Left kidney (tissue), 8 donors: ENCODE data around the gene ZSCAN31. TPM values are rescaled to one million over a fixed set of nuclear protein-coding genes. Genes with fewer than 3 reads are reported as not detected.
"Not testable (repeated sequence)": the region's sequence is repeated elsewhere in the genome, so short reads cannot be mapped to it uniquely, and the experiment has no call there.

ENCODE experiments used
- DNase-seq: peaks from one replicate; pipeline ENCODE4 v3.0.0-alpha.2; 2013
- long read RNA-seq, 8 donors: transcript quantifications; one replicate each; lab custom pipeline, GENCODE V29; 2026
- polyA plus RNA-seq: library from polyadenylated mRNA; unstranded; fragments of 120-200 nt; gene quantifications from one replicate; pipeline ENCODE4 v1.2.1, GENCODE V29; 2013; ENCODE audit not compliant: insufficient read length

The ZSCAN31 gene
- 12.0 TPM for polyA plus RNA-seq
- long read RNA-seq, donor 1, partial matches to known transcripts = 0 of 3 reads
- long read RNA-seq, donor 1, other reads (novel, unspliced or antisense) = 0 of 3 reads
- long read RNA-seq, donor 2, partial matches to known transcripts = 9 of 10 reads
- long read RNA-seq, donor 2, other reads (novel, unspliced or antisense) = 0 of 10 reads
- long read RNA-seq, donor 3 = 0 reads
- long read RNA-seq, donor 4 = 0 reads
- long read RNA-seq, donor 5, partial matches to known transcripts = 0 of 4 reads
- long read RNA-seq, donor 5, other reads (novel, unspliced or antisense) = 0 of 4 reads
- long read RNA-seq, donor 6, partial matches to known transcripts = 7 of 8 reads
- long read RNA-seq, donor 6, other reads (novel, unspliced or antisense) = 0 of 8 reads
- long read RNA-seq, donor 7, partial matches to known transcripts = 0 of 2 reads
- long read RNA-seq, donor 7, other reads (novel, unspliced or antisense) = 0 of 2 reads
- long read RNA-seq, donor 8 = 0 reads

- DNase-seq = peak; percentile 99
Observed at GRCh38 chr6:28335564-28336283, at the start of gene ZSCAN31. TSS of gene ZSCAN31 (minus strand) at chr6:28336148. CDS start at chr6:28329683, 6,465 bp downstream.

GRCh38 chr6:28384143-28384533, 48.2 kb upstream of the ZSCAN31 start:
- DNase-seq = no peak

- DNase-seq = peak; percentile 89
Observed at GRCh38 chr6:28383235-28384142, 47.5 kb upstream of the ZSCAN31 start.

- no peak for DNase-seq
Observed at GRCh38 chr6:28380381-28380780, 44.4 kb upstream of the ZSCAN31 start.

- DNase-seq = no peak
Observed at GRCh38 chr6:28378644-28379043, 42.7 kb upstream of the ZSCAN31 start.

- DNase-seq = no peak
Observed at GRCh38 chr6:28377879-28378278, 41.9 kb upstream of the ZSCAN31 start.

GRCh38 chr6:28373925-28374324, 38.0 kb upstream of the ZSCAN31 start:
- DNase-seq = no peak

- DNase-seq = no peak
Observed at GRCh38 chr6:28371706-28372451, 35.9 kb upstream of the ZSCAN31 start.

GRCh38 chr6:28371280-28371679, 35.3 kb upstream of the ZSCAN31 start:
- no peak for DNase-seq

GRCh38 chr6:28370440-28370839, 34.5 kb upstream of the ZSCAN31 start:
- DNase-seq = no peak

- no peak for DNase-seq
Observed at GRCh38 chr6:28369463-28369862, 33.5 kb upstream of the ZSCAN31 start.

- no peak for DNase-seq
Observed at GRCh38 chr6:28368522-28368921, 32.6 kb upstream of the ZSCAN31 start.

- not testable (repeated sequence) for DNase-seq
Observed at GRCh38 chr6:28365590-28365989, 29.6 kb upstream of the ZSCAN31 start.

GRCh38 chr6:28360961-28361360, 25.0 kb upstream of the ZSCAN31 start:
- no peak for DNase-seq

- not testable (repeated sequence) for DNase-seq
Observed at GRCh38 chr6:28359562-28359961, 23.6 kb upstream of the ZSCAN31 start.

GRCh38 chr6:28357036-28357435, 21.1 kb upstream of the ZSCAN31 start:
- no peak for DNase-seq

- no peak for DNase-seq
Observed at GRCh38 chr6:28356666-28357020, 20.7 kb upstream of the ZSCAN31 start.

GRCh38 chr6:28355743-28356665, 20.1 kb upstream of the ZSCAN31 start:
- DNase-seq = peak; percentile 92

GRCh38 chr6:28354688-28355554, 19.0 kb upstream of the ZSCAN31 start:
- no peak for DNase-seq
